ENCODE results near the gene SLC12A9.

SLC12A9 gene

GRCh38 chr7:100874577-100875355 lies 22.3 kb downstream of the SLC12A9 start, which contains the start of gene SRRT:
Gene SRRT, plus strand, starts transcription at chr7:100875103. Its CDS starts 488 bp downstream, at chr7:100875591.
- Histone ChIP-seq H3K9me3 (ENCODE audit: control insufficient read depth, insufficient read depth, low read depth, low read length) (no peaks in the 10 kb centered on the region), H3K4me1 (ENCODE audit: control insufficient read depth, insufficient read depth, low read length) (no peaks in the 10 kb centered on the region), H3K27ac (ENCODE audit: extremely low read depth, low read depth, low read length) (peak within 1 kb of the TSS; percentile 78), H3K4me3 (ENCODE audit: low read depth, low read length) (peak within 1 kb of the TSS; percentile 68), H3K36me3 (ENCODE audit: control insufficient read depth in 2 of 2, insufficient read depth in 1 of 2, low read length in 2 of 2) (peaks cover 47 to 75% of the 10 kb centered on the region in 2 experiments)
- ChIA-PET CTCF (interaction anchor here (0.6 to 1.1 kb wide), 4 partner anchors 22 to 185 kb away, joined by 3 to 4 read pairs (median 3); partner anchors contain the start of gene SLC12A9), POLR2A (interaction anchor here (0.5 to 8.1 kb wide), 33 partner anchors 8 to 445 kb away, joined by 3 to 198 read pairs (median 4); partner anchors contain the start of genes ACHE, AGFG2, EPHB4 and FBXO24)
- TF ChIP-seq YY2 (tag by site-specific recombination; IDR thresholded peaks at IDR 0.05) = peak; percentile 91
- no peak for TF ChIP-seq ZNF670 (tag by site-specific recombination; IDR thresholded peaks at IDR 0.05; ENCODE audit: low read depth)
- TF ChIP-seq, protein P1, sequence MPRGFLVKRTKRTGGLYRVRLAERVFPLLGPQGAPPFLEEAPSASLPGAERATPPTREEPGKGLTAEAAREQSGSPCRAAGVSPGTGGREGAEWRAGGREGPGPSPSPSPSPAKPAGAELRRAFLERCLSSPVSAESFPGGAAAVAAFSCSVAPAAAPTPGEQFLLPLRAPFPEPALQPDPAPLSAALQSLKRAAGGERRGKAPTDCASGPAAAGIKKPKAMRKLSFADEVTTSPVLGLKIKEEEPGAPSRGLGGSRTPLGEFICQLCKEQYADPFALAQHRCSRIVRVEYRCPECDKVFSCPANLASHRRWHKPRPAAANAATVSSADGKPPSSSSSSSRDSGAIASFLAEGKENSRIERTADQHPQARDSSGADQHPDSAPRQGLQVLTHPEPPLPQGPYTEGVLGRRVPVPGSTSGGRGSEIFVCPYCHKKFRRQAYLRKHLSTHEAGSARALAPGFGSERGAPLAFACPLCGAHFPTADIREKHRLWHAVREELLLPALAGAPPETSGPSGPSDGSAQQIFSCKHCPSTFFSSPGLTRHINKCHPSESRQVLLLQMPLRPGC (tag by site-specific recombination; IDR thresholded peaks at IDR 0.05) = peak; percentile 46
- TF ChIP-seq ZBTB48 (tag by site-specific recombination; IDR thresholded peaks at IDR 0.05) = peak; percentile 37; the same call in 1 of the 2 replicates
- TF ChIP-seq ZNF211 (tag by site-specific recombination; IDR thresholded peaks at IDR 0.05; ENCODE audit: low read depth) = no peak
- TF ChIP-seq PBX3 (CRISPR knock-in tag; IDR thresholded peaks at IDR 0.05) = 0 out of 2 replicates have a peak, but pooled peaks have one; percentile 41
- TF ChIP-seq ZNF561 (tag by site-specific recombination; IDR thresholded peaks at IDR 0.05; ENCODE audit: borderline replicate concordance) = peak; percentile 79; the same call in 1 of the 2 replicates
- no peak for TF ChIP-seq ZNF10 (tag by site-specific recombination; IDR thresholded peaks at IDR 0.05)
- TF ChIP-seq, protein P2, sequence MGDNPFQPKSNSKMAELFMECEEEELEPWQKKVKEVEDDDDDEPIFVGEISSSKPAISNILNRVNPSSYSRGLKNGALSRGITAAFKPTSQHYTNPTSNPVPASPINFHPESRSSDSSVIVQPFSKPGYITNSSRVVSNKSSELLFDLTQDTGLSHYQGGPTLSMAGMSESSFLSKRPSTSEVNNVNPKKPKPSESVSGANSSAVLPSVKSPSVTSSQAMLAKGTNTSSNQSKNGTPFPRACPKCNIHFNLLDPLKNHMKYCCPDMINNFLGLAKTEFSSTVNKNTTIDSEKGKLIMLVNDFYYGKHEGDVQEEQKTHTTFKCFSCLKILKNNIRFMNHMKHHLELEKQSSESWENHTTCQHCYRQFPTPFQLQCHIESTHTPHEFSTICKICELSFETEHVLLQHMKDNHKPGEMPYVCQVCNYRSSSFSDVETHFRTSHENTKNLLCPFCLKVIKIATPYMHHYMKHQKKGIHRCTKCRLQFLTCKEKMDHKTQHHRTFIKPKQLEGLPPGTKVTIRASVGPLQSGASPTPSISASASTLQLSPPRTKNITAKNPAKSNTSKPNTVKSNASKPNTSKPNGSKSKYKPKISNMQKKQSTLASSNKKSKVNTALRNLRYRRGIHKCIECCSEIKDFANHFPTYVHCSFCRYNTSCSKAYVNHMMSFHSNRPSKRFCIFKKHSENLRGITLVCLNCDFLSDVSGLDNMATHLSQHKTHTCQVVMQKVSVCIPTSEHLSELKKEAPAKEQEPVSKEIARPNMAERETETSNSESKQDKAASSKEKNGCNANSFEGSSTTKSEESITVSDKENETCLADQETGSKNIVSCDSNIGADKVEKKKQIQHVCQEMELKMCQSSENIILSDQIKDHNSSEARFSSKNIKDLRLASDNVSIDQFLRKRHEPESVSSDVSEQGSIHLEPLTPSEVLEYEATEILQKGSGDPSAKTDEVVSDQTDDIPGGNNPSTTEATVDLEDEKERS (tag by site-specific recombination; IDR thresholded peaks at IDR 0.05) = no peak
- peak; percentile 66 for TF ChIP-seq ZNF692 (tag by site-specific recombination; IDR thresholded peaks at IDR 0.05)
- TF ChIP-seq, protein P3, sequence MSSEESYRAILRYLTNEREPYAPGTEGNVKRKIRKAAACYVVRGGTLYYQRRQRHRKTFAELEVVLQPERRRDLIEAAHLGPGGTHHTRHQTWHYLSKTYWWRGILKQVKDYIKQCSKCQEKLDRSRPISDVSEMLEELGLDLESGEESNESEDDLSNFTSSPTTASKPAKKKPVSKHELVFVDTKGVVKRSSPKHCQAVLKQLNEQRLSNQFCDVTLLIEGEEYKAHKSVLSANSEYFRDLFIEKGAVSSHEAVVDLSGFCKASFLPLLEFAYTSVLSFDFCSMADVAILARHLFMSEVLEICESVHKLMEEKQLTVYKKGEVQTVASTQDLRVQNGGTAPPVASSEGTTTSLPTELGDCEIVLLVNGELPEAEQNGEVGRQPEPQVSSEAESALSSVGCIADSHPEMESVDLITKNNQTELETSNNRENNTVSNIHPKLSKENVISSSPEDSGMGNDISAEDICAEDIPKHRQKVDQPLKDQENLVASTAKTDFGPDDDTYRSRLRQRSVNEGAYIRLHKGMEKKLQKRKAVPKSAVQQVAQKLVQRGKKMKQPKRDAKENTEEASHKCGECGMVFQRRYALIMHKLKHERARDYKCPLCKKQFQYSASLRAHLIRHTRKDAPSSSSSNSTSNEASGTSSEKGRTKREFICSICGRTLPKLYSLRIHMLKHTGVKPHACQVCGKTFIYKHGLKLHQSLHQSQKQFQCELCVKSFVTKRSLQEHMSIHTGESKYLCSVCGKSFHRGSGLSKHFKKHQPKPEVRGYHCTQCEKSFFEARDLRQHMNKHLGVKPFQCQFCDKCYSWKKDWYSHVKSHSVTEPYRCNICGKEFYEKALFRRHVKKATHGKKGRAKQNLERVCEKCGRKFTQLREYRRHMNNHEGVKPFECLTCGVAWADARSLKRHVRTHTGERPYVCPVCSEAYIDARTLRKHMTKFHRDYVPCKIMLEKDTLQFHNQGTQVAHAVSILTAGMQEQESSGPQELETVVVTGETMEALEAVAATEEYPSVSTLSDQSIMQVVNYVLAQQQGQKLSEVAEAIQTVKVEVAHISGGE (tag by site-specific recombination; conservative IDR thresholded peaks at IDR 0.05; ENCODE audit: low read depth) = peak; percentile 91
- TF ChIP-seq KLF7 (tag by site-specific recombination; IDR thresholded peaks at IDR 0.05; ENCODE audit: borderline replicate concordance) = peak; percentile 44; the same call in 1 of the 2 replicates
- TF ChIP-seq ZNF837 (tag by site-specific recombination; IDR thresholded peaks at IDR 0.05) = no peak
- TF ChIP-seq, protein P4, sequence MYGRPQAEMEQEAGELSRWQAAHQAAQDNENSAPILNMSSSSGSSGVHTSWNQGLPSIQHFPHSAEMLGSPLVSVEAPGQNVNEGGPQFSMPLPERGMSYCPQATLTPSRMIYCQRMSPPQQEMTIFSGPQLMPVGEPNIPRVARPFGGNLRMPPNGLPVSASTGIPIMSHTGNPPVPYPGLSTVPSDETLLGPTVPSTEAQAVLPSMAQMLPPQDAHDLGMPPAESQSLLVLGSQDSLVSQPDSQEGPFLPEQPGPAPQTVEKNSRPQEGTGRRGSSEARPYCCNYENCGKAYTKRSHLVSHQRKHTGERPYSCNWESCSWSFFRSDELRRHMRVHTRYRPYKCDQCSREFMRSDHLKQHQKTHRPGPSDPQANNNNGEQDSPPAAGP (tag by site-specific recombination; IDR thresholded peaks at IDR 0.05) = peak; percentile 71
- TF ChIP-seq YY1 (tag by site-specific recombination; IDR thresholded peaks at IDR 0.05) = peak; percentile 93
- TF ChIP-seq, protein P5, sequence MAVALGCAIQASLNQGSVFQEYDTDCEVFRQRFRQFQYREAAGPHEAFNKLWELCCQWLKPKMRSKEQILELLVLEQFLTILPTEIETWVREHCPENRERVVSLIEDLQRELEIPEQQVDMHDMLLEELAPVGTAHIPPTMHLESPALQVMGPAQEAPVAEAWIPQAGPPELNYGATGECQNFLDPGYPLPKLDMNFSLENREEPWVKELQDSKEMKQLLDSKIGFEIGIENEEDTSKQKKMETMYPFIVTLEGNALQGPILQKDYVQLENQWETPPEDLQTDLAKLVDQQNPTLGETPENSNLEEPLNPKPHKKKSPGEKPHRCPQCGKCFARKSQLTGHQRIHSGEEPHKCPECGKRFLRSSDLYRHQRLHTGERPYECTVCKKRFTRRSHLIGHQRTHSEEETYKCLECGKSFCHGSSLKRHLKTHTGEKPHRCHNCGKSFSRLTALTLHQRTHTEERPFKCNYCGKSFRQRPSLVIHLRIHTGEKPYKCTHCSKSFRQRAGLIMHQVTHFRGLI (tag by site-specific recombination; IDR thresholded peaks at IDR 0.05) = peak; percentile 19; the same call in 1 of the 2 replicates
- no peak for TF ChIP-seq ZNF548 (tag by site-specific recombination; IDR thresholded peaks at IDR 0.05)
- TF ChIP-seq KLF10 (tag by site-specific recombination; IDR thresholded peaks at IDR 0.05) = peak; percentile 59; the same call in 1 of the 2 replicates
- TF ChIP-seq ZNF701 (tag by site-specific recombination; IDR thresholded peaks at IDR 0.05) = no peak
- TF ChIP-seq ZSCAN30 (tag by site-specific recombination; IDR thresholded peaks at IDR 0.05) = peak; percentile 85
- peak; percentile 56 for TF ChIP-seq EGR2 (tag by site-specific recombination; IDR thresholded peaks at IDR 0.05; ENCODE audit: low read depth)
- no peak for TF ChIP-seq ZNF23 (tag by site-specific recombination; IDR thresholded peaks at IDR 0.05; ENCODE audit: borderline replicate concordance)
